ENCODE measurements around the gene REXO5. TPM values are rescaled to one million over a fixed set of nuclear protein-coding genes. Genes with fewer than 3 reads are reported as not detected.
"Not testable (repeated sequence)": the region's sequence is repeated elsewhere in the genome, so short reads cannot be mapped to it uniquely, and the experiment has no call there.

The REXO5 gene
- polyA plus RNA-seq, 3 donors from 2014 or later = 1.2 to 1.8 (median 1.7) TPM

DNA sequence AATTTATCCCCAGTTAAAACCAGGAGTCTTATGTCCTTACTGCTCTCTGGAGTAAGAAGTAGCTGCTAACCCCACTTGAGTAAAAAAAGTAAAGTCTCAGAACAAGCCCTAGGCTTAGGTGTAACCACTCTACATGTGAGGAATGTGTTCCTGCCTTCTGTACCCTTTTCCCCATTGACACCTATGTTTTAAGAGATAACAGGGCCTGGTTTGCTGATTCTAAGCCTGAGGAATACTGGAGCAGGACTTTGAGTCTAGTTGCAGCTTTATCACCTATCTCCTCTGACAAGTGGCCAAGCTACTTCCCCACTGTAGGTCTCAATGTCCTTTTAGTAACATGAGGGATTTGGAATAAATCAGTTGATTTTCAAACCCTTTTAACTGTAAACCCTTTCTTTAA, 40.2 kb downstream of the REXO5 start:
- Mint-ChIP-seq H3K9me3 (no peaks in the 10 kb centered on the region), H3K4me1 (peaks cover 22 to 24% of the 10 kb centered on the region in 2 donors), H3K27ac (peak overlapping the region in 1 of 6 donors; percentile 22), H3K36me3 (no peaks in the 10 kb centered on the region), H3K4me3 (no peak overlapping the region), H3K27me3 (ENCODE audit: low read depth in 3 of 3) (peaks cover 0 to 2% (median 0%) of the 10 kb centered on the region in 3 donors)
- DNase-seq = no peak

DNA sequence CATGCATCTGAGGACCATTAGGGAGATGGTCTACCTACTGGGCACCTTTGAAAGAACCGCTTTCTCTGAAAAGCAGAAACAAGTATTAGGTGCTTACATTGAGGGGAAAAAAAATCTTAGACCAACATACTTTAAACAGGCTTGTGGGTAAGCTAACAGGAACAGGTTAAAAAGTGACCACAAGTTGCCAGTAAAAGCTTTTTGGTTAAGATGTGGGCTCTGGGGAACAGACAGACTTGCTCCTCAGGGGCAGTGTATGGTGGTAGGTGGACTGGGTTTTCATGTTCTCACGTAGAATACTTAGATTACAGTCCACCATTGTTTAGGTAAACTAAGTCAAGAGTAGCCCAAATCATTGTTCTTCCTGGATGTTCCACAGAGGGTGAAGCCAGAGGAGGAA, 41.2 kb downstream of the REXO5 start:
- DNase-seq = no peak
- Mint-ChIP-seq H3K4me3 (no peak overlapping the region), H3K27me3 (ENCODE audit: low read depth in 3 of 3) (peaks cover 0 to 2% (median 0%) of the 10 kb centered on the region in 3 donors), H3K9me3 (no peaks in the 10 kb centered on the region), H3K27ac (peak overlapping the region in 1 of 6 donors; percentile 13), H3K4me1 (peaks cover 22 to 24% of the 10 kb centered on the region in 2 donors), H3K36me3 (no peaks in the 10 kb centered on the region)

DNA sequence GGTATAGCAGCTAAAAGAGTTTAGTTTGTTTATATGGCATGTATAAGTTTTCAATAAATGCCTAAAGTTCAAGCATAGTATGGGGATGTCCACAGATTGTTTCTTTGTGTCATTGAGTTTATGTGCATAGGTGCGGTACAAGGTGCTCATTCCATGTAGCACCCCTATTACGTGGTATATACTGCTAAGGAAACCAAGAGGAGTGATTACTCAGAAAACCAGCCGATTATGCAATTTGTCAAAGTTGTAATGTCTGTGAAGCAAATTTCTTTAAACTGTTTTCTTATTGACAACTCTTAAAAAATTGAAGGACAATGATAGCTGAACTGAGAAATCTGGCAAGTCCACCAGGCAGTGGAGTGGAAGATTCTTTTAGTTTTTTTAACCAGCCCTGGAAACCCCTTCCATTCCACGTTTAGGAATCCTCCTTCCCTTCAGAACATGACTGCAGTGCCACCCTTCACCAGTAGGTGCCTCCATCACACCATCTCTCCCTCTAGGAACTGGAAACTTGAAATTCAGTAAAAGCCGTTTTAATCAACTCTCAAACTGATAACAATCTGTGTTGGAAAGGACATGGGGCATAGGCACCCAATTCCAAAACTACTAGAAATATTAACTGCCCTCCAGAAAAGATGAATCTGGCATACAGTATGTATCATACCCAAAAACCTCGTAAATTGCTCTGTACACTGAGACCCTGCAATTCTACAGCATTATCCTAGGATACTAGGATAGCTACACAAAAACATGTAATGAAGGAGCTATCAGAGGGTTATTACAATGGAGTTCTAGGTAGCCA, 43.5 kb downstream of the REXO5 start:
- Mint-ChIP-seq H3K36me3 (peaks cover 0 to 3% (median 0%) of the 10 kb centered on the region in 3 donors), H3K27me3 (ENCODE audit: low read depth in 3 of 3) (peaks cover 0 to 2% (median 0%) of the 10 kb centered on the region in 3 donors), H3K9me3 (no peaks in the 10 kb centered on the region), H3K4me3 (no peak overlapping the region), H3K27ac (peak overlapping the region in 1 of 6 donors; percentile 33), H3K4me1 (peaks cover 9 to 11% of the 10 kb centered on the region in 2 donors)
- peak; percentile 38 to 54 (median 48) for DNase-seq

GRCh38 chr16:20850981-20851380, 44.7 kb downstream of the REXO5 start:
- Mint-ChIP-seq H3K27ac (no peak overlapping the region), H3K4me3 (no peak overlapping the region), H3K36me3 (peaks cover 3 to 8% (median 4%) of the 10 kb centered on the region in 3 donors), H3K4me1 (peaks cover 0 to 3% of the 10 kb centered on the region in 2 donors), H3K9me3 (no peaks in the 10 kb centered on the region), H3K27me3 (ENCODE audit: low read depth in 3 of 3) (peaks cover 0 to 2% (median 0%) of the 10 kb centered on the region in 3 donors)
- no peak for DNase-seq

DNA sequence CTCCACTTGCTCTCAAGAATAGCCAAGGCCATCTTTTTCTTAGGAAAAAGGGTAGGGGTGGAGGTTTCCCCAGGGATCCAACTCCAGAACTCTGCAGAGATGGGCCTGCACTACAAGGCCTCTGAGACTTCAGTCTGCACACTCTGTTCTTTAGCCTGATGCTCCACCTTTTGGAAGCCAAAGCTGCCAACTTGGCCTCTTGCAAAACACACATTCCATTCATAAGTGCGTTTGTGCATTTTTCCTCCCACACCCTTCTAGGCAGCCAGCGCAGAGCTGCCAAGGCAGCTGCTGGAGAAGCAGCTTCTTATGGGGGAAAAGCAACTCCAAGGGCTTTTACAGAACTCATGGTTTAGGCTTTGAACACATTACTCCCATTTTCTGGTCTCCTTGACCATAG, 45.3 kb downstream of the REXO5 start:
- H3K27me3 Mint-ChIP-seq (ENCODE audit: low read depth in 3 of 3) = peaks cover 0 to 2% (median 0%) of the 10 kb centered on the region in 3 donors
- peaks cover 4 to 8% (median 6%) of the 10 kb centered on the region in 3 donors for H3K36me3 Mint-ChIP-seq
- H3K9me3 Mint-ChIP-seq = no peaks in the 10 kb centered on the region
- no peak overlapping the region for H3K27ac Mint-ChIP-seq
- H3K4me1 Mint-ChIP-seq = peaks cover 0 to 3% of the 10 kb centered on the region in 2 donors
- no peak overlapping the region for H3K4me3 Mint-ChIP-seq
- no peak for DNase-seq

DNA sequence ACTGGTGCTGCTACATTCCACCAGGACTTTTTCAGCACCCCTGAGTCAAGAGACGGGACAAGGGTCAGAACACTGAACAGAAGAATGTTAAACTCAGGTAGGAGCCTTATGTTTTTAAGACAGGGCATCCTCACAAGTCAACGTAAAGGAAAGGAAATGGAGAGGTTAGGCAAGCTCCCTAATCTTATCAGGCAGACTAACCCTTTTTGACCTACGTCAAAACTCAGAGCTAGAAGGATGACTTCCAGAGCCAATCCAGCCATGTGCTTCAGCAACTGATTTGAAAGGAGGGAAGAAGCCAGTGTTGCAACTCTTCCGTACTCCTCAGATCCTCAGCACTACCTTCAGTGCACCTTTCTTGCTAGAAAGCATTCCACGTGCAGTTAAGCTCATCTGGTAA, 46.8 kb downstream of the REXO5 start:
- peaks cover 4 to 11% (median 8%) of the 10 kb centered on the region in 3 donors for H3K36me3 Mint-ChIP-seq
- no peak overlapping the region for H3K27ac Mint-ChIP-seq
- H3K9me3 Mint-ChIP-seq = no peaks in the 10 kb centered on the region
- H3K27me3 Mint-ChIP-seq (ENCODE audit: low read depth in 3 of 3) = no peaks in the 10 kb centered on the region
- H3K4me3 Mint-ChIP-seq = no peak overlapping the region
- peaks cover 0 to 3% of the 10 kb centered on the region in 2 donors for H3K4me1 Mint-ChIP-seq
- no peak for DNase-seq

- peak overlapping the region in 2 of 6 donors; percentile 8 to 40 for H3K27ac Mint-ChIP-seq
- H3K9me3 Mint-ChIP-seq = no peaks in the 10 kb centered on the region
These were observed 47.8 kb downstream of the REXO5 start for GRCh38 chr16:20853981-20854620.

GRCh38 chr16:20854963-20855362, 48.6 kb downstream of the REXO5 start:
- no peak for DNase-seq
- H3K27ac Mint-ChIP-seq = peak overlapping the region in 1 of 6 donors; percentile 18
- no peak overlapping the region for H3K4me3 Mint-ChIP-seq
- peaks cover 9 to 19% (median 11%) of the 10 kb centered on the region in 3 donors for H3K36me3 Mint-ChIP-seq
- no peaks in the 10 kb centered on the region for H3K9me3 Mint-ChIP-seq
- H3K27me3 Mint-ChIP-seq (ENCODE audit: low read depth in 3 of 3) = no peaks in the 10 kb centered on the region
- peaks cover 0 to 2% of the 10 kb centered on the region in 2 donors for H3K4me1 Mint-ChIP-seq

More at GRCh38 chr16:20853981-20854620, 47.8 kb downstream of the REXO5 start:
- Mint-ChIP-seq H3K4me3 (no peak overlapping the region), H3K4me1 (peaks cover 0 to 3% of the 10 kb centered on the region in 2 donors), H3K36me3 (peaks cover 4 to 11% (median 11%) of the 10 kb centered on the region in 3 donors), H3K27me3 (ENCODE audit: low read depth in 3 of 3) (no peaks in the 10 kb centered on the region)
- DNase-seq = no peak

- peaks cover 12 to 27% (median 14%) of the 10 kb centered on the region in 3 donors for H3K36me3 Mint-ChIP-seq
- H3K27me3 Mint-ChIP-seq (ENCODE audit: low read depth in 3 of 3) = no peaks in the 10 kb centered on the region
- no peaks in the 10 kb centered on the region for H3K4me1 Mint-ChIP-seq
- no peak for DNase-seq
- H3K27ac Mint-ChIP-seq = no peak overlapping the region
- no peaks in the 10 kb centered on the region for H3K9me3 Mint-ChIP-seq
- no peak overlapping the region for H3K4me3 Mint-ChIP-seq
These were observed 51.0 kb downstream of the REXO5 start for GRCh38 chr16:20857281-20857680.

GRCh38 chr16:20859229-20859628, 52.9 kb downstream of the REXO5 start:
- no peak for DNase-seq
- no peaks in the 10 kb centered on the region for H3K27me3 Mint-ChIP-seq (ENCODE audit: low read depth in 3 of 3)
- peaks cover 12 to 24% (median 14%) of the 10 kb centered on the region in 3 donors for H3K36me3 Mint-ChIP-seq
- no peak overlapping the region for H3K4me3 Mint-ChIP-seq
- no peaks in the 10 kb centered on the region for H3K9me3 Mint-ChIP-seq
- peaks cover 0 to 6% of the 10 kb centered on the region in 2 donors for H3K4me1 Mint-ChIP-seq
- no peak overlapping the region for H3K27ac Mint-ChIP-seq

GRCh38 chr16:20859699-20860098, 53.4 kb downstream of the REXO5 start:
- Mint-ChIP-seq H3K4me3 (no peak overlapping the region), H3K4me1 (peaks cover 0 to 9% of the 10 kb centered on the region in 2 donors), H3K9me3 (no peaks in the 10 kb centered on the region), H3K27ac (peak overlapping the region in 1 of 6 donors; percentile 48), H3K36me3 (peaks cover 12 to 24% (median 14%) of the 10 kb centered on the region in 3 donors), H3K27me3 (ENCODE audit: low read depth in 3 of 3) (no peaks in the 10 kb centered on the region)
- no peak for DNase-seq

DNA sequence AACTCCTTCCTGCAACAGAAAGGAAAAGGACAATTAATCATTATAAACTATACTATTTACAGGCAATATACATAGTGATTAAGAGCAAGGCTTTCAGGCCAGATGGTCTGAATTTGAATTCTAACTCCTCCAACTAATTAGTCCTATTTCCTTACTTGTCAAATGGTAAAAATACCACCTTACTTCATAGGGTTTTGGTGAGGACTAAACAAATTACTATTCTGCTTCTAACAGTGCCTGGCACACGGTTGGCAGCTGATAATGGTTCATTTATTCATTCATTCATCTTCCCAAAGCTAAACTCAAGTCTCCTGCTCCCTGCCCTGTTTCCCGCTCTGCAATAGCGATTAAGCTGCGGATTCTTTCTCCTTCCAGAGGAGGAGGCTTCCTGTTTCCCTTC, 54.0 kb downstream of the REXO5 start:
- Mint-ChIP-seq H3K4me1 (peaks cover 0 to 9% of the 10 kb centered on the region in 2 donors), H3K9me3 (no peaks in the 10 kb centered on the region), H3K4me3 (no peak overlapping the region), H3K27ac (peak overlapping the region in 1 of 6 donors; percentile 2), H3K27me3 (ENCODE audit: low read depth in 3 of 3) (no peaks in the 10 kb centered on the region), H3K36me3 (peaks cover 8 to 20% (median 11%) of the 10 kb centered on the region in 3 donors)
- no peak for DNase-seq

DNA sequence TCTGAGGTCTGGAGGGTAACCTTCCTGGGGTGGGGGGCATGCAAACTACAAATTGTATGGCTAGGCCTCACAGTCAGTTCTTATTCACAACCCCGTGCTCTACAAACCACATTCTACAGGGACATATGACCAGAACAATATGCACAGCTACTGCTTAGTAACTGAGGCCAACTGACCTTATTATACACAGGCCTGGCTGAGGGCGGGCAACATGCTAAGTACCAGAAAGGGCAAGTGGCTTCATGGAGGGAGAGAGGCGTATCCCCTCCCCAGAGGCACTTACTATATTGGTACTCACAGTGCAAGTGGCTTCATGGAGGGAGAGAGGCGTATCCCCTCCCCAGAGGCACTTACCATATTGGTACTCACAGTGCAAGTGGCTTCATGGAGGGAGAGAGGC, 54.7 kb downstream of the REXO5 start:
- peaks cover 8 to 19% (median 11%) of the 10 kb centered on the region in 3 donors for H3K36me3 Mint-ChIP-seq
- not testable (repeated sequence) for H3K9me3 Mint-ChIP-seq; H3K4me3 Mint-ChIP-seq; DNase-seq; H3K4me1 Mint-ChIP-seq; H3K27ac Mint-ChIP-seq; H3K27me3 Mint-ChIP-seq (ENCODE audit: low read depth in 3 of 3)
